NCI-H1048 (cell line): ENCODE results near the gene FRMD5.
A peak's percentile ranks its signal among the peaks of the same experiment; 100 is the strongest.

ENCODE experiments used
- DNase-seq: peaks from one replicate; lab custom pipeline; 2025; lab: John Stamatoyannopoulos, UW

Gene FRMD5

DNA sequence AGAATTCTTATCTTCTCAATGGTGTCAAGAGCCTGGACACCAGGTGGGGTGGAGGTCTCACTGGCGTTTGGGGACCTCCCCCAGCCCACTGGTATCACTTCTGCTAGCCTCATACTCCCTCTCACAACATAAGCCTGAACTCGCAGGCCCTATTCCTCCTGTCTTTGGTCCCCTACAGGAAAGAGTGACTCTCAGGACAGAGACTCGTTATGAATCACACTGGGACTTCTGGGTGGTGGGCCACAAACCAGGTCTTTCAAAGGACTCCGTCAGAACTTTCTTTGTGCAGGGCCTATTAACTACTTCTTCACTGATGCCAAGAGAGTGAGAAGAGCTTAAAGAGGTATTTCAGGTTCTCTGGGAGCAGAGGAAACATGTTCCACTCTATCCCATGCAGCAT lies 267.9 kb downstream of the FRMD5 start:
- no peak for DNase-seq

- no peak for DNase-seq
Observed at GRCh38 chr15:43923553-43923952, 271.5 kb downstream of the FRMD5 start.

DNA sequence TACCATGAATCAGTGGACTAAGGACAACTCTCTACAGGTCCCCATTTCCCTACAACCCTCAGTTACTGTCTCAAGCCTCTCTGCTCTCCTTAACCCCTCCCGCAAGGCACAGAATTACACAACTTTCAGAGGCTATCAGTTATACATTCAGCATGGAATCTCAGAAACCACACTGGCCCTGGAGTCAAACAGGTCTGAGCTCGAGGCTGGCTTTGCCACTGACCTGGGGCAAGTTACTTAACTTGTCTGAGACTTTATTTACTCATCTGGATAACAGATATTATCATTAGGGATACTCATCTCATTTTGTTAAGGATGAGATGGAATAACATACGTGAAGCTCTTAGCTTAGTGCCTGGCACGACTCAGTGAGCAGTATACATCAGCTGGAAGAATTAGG lies 273.1 kb downstream of the FRMD5 start:
- DNase-seq: no peak

GRCh38 chr15:43920815-43921214 lies 274.3 kb downstream of the FRMD5 start:
- DNase-seq: no peak

DNA sequence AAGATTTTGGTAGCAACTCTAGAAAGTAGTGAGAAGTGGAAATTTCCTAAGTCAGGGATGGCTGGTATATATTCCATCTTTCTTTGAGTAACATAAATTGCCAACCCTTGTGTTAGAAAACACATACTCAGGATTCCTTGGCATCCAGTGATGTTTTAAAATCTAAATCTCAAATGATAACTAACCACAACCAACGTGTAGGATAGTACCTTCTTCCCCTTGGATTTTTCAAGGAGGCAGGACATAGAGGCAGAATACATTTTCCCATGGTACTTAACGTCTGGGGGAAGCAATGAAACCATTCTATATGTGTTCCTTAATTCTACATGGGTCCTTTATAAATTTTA lies 274.8 kb downstream of the FRMD5 start:
- DNase-seq: no peak

GRCh38 chr15:43919540-43920253 lies 275.4 kb downstream of the FRMD5 start:
- no peak for DNase-seq

DNA sequence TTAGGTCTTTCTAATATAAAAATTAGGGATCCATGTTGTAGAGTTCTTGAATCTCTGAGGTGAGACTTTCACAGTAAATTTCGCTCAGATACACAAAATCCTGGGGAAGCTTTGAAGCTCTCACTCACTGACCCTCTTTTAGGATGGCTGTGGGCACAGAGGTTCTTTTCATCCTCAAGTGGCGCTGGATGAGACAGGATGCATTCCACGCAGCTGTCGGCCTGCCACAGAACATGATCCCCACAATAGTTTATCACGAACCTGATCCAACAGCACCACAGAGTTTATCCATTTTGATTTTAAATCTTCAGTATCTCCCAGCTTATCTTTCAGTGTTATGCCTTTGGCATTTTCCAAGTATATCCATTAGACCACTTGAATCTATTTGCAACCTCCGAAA lies 276.4 kb downstream of the FRMD5 start:
- no peak for DNase-seq

- no peak for DNase-seq
Observed at GRCh38 chr15:43916326-43916660, 278.8 kb downstream of the FRMD5 start.

GRCh38 chr15:43915631-43916325 lies 279.3 kb downstream of the FRMD5 start:
- DNase-seq: no peak

DNA sequence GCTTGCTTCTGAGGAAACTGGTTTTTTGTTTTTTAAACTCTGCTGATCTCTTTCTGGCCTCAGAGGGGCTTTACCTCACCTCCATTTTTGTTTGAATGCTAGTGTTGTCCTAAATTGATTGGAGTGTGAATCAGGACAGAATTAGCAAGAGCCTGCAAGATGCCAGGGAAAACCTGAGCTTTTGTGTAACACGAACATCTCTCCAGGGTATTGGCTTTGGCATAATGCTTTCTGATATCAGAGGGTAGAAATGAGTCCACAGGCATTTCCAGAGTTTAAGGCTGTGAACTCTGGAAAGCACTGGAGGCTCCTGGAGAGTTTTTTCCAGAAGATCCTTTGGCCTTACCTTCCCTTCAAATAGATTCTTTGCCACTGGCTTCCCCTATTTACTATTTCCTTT lies 281.1 kb downstream of the FRMD5 start:
- DNase-seq: no peak

DNA sequence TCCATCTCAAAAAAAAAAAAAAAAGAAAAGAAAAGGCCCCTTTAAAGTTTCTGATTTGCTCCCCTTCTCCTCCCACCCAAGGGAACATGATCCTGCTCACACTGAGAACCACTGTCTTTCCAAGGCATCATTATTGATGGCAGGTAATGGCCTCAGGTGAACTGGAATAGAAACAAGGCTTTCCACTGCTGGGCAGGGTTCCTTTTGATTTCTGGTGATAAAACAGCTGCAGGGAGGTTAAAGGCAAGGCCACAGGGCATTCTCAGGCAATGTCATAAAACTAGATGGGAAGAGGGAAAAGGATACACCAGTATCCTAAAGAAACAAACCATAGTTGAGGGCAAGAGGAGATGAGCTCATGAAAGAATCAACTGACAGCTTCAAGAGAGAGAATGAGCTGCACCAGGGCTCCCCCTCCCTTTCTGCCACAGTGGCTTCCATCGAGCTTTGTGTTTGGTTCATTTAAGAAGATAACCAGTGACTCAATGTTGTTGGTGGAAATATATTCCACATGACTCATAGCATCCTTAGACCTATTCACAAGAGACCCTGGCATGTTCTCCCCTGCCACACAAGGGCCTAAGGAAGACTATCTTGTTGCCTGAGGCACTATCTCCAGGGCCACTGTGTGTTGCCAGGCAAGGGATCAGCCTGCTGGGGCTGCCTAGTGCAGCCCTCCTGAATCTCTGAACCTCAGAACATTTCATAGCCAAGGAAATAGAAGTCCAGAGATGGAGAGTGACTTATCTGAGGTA lies 281.9 kb downstream of the FRMD5 start:
- DNase-seq: no peak

DNA sequence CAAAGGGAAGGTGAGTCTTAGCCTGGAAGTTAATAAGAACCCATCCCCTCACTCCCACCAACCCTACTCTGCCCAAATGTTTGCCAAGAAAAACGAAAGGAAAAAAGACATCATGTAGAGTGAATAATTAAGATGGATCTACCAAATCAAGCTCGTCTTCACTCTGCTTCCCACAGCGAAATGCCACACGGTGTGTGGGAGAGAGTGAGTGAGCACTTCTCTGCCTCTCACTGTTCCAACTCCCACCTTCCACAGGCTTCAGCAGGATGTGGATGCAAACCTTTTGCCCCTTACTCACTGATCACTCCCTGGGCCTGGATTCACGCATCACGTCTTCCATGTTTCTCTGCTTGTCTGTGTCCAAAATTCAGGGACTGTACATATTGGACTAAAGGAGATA lies 282.9 kb downstream of the FRMD5 start:
- no peak for DNase-seq

- no peak for DNase-seq
Observed at GRCh38 chr15:43911235-43911781, 283.8 kb downstream of the FRMD5 start.

DNA sequence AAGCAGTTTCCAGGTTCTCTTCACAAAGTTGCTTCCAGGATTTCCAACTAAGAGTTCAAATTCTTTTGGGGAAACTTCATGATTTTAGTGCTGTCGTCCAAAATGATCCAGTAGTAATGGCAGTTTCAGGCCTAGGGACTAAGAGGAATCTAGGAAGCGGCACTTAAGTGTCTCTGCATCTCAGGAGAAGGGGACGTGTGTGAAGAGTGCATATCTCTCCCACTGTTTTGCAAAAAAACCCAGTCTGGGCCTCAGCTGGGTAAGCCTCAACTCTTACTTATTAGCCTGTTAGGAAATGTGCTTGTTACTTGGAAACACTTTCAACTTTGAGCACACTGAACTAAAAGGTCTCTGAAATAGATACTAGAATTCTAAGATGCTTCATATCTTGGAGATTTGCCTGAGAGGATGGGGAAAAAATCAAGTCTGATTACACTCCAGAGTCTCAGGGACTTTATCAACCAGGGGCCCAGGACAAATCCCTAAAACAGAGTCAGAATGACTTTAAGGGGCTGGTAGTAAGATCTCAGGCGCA lies 286.5 kb downstream of the FRMD5 start:
- DNase-seq: no peak

DNA sequence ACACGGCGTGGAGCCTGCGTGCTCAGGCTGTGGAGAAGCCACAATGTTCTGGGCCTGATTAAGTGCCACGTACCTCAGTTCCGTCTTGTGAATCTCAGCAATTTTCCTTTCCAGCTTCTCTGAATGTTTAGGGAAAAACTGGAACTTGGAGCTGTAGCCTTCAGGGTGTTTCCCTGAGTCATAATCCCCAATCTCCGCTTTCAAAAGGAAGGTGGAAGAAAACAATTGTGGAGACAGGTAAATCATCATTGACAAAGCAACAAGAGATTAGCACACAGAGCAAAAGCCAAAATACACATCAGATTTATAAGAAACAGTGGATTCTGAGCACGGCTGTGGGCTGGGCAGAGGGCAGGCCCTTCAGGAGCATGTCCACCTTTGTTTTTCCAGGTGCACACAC lies 289.3 kb downstream of the FRMD5 start:
- no peak for DNase-seq

GRCh38 chr15:43903864-43904290 lies 291.2 kb downstream of the FRMD5 start:
- peak; percentile 63 for DNase-seq

GRCh38 chr15:43901495-43901894 lies 293.6 kb downstream of the FRMD5 start:
- DNase-seq: no peak

DNA sequence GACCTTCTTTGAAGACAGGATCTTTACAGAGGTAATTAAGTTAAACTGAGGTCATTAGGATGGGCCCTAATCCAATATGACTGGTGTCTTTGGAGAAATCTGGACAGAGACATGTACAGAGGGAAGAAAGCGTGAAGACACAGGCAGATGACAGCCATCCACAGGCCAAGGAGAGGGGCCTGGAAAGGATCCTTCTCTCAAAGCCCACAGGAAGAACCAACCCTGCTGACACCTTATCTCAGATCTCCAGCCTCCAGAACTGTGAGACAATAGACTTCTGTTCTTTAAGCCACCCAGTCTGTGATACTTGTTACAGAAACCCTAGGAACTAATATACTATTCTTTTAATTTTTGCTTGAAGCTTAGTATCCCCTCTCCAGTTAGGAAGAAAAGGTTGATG lies 294.1 kb downstream of the FRMD5 start:
- DNase-seq: no peak

- DNase-seq: no peak
Observed at GRCh38 chr15:43899928-43900327, 295.1 kb downstream of the FRMD5 start.

DNA sequence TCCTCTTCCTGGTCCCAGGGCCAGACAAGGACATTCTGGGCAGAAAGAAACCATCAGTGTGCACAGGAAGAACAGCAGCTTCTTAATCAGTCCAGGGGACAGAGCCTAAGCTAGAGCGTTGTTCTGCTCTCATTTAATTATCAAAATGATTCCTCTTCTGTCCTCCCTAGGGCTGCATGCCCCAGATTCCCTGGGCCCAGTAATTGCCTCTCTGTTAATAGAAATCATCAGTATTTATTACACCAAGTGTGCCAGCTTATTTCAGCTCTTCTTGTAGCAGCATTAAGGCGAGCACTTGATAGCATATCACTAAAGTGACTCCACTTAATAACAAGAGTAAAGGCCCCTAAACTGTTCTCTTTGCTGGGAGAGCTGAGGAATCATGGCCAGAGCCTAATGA lies 296.2 kb downstream of the FRMD5 start:
- no peak for DNase-seq

GRCh38 chr15:43896543-43896942 lies 298.5 kb downstream of the FRMD5 start:
- DNase-seq: no peak

GRCh38 chr15:43895586-43895985 lies 299.5 kb downstream of the FRMD5 start:
- no peak for DNase-seq

DNA sequence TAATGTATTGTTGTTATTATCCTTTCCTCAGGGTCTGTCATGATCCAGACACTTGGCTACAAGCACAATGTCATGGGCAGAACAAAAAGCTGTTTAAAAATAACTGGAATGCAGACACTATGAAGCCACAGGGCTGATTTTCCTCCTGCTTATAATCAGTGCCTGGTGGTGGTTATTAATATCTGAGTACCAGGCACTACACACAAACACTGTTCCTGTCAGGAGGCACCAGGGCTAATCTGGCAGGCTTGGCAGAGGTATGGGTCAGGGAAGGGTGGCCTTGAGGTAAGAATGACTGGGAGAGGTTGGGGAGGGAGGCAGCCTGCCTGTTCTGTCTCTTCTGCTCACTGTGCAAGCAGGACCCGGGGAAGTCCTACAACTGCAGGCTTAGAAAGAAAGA lies 301.1 kb downstream of the FRMD5 start:
- no peak for DNase-seq
